Activated CD8-positive, alpha-beta memory T cell treated with anti-CD3 and anti-CD28 coated beads, Interleukin-2, amount 50 U/mL, for 48 hours (primary cell): ENCODE results near the gene WHRN.

ENCODE experiments used
- DNase-seq: peaks from one replicate; pipeline ENCODE4 v3.0.0-alpha.2; 2020

WHRN gene

GRCh38 chr9:114414346-114414745, 90.9 kb downstream of the WHRN start:
- no peak for DNase-seq

- no peak for DNase-seq
Observed at GRCh38 chr9:114413861-114414301, 91.4 kb downstream of the WHRN start.

DNA sequence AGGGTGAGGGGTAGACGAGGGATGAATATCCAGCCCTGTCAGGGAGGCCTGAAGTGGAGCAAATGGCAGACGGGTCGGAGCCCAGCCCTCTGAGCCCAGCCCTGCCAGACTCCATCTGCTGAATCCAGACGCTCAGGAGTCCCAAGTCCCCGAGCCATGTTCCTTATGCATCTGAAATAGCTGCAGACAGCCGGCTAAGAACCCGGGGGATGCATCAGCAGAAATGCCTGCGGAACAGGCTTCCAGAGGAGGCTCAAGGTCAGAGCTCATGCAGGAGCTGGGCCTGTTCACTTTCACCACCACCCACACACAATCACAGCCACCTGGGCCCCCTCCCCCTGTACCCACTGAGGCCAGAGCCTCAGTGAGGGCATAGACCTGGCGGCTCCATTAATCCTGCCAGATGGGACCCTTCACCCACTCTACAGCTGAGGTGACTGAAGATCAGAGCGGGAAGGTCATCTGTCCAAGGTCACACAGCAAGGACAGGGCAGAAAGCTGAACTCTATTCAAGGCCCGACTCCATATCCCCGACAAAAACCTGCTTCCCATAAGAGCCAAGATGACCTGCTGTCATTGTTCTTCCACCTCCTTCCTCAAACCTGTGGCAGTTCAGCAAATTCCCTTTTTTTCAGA, 93.1 kb downstream of the WHRN start:
- DNase-seq: no peak

DNA sequence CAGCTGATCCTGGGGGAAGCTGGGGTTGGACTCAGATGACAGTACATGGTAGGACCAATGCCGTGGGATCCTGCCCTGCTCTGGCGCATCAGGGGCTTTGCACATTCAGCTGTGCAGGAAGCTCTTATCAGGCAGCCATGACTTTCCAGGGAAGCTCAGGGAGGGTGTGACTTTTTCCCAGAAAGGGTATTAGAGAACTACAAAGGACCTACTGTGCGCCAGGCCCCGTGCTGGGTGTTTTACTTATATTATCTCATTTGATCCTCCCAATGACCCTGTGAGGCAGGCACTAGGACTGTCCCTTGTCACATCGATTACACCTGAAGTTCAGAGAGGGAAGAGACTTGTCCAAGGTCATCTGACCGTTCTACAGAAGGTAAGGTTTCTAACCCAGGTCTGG, 93.8 kb downstream of the WHRN start:
- DNase-seq: no peak

DNA sequence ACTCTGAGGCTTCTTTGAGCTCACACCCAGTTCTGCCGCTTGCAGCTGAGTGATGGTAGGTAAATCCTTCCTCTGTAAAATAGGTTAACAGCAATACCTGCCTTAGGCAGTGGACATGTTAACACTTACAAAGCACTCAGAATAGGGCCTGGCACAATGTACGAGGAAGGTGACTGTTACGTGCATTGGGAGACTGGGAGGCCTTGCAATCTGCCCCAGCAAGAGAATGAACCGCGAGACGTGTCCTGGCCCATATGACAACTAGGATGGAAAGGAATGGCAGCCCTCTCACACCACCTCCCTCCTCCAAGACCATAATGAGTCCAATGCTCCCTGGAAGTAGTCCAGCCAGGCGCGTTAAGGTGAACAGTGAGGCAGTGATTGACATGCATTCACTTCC, 94.4 kb downstream of the WHRN start:
- DNase-seq: no peak

GRCh38 chr9:114409842-114410241, 95.4 kb downstream of the WHRN start:
- no peak for DNase-seq

DNA sequence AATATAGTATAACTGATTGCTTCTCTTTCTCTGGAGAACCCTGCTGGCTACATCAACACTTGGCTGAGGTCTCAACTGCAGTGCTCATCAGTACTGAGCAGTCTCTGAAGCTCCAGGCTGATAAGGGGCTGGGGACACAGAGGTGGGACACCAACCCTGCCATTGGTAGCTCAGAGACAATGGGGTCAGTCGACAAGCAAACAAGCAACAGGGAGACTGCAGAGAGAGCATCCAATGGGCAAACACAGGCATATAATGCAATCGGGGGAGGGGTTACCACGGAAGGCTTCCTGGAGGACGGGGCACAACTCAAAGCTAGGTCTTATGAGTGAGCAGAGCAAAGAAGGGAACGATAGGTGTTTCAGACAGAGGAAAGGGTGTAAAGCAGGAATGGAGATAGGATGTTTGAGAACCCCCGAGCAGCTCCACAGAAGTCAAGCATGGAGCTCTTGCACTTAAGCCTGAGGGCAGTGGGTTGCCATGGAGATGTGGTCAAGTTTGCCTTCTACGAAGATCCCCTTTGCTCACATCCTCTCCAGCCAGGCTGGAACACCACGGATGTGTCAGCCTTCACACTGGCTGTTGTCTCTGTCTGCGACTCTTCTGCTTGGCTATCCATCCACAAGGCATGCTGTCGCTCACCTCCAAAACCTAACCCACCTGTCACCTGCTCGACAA, 96.0 kb downstream of the WHRN start:
- DNase-seq: no peak

DNA sequence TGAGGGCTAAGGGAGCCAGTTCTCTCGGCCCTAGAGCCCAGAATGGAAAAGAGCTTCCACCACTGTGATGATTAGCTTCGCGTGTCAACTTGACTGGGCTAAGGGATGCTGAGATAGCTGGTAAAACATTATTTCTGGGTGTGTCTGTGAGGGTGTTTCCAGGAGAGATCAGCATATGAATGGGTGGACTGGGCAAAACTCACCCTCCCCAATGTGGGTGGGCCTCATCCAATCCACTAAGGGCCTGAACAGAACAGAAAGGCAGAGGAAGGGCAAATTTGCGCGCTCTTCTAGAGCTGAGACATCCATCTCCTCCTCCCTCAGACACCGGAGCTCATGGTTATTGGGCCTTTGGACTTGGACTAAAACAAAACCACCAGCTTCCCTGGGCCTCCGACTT, 96.6 kb downstream of the WHRN start:
- DNase-seq: no peak

- no peak for DNase-seq
Observed at GRCh38 chr9:114407889-114408288, 97.4 kb downstream of the WHRN start.

DNA sequence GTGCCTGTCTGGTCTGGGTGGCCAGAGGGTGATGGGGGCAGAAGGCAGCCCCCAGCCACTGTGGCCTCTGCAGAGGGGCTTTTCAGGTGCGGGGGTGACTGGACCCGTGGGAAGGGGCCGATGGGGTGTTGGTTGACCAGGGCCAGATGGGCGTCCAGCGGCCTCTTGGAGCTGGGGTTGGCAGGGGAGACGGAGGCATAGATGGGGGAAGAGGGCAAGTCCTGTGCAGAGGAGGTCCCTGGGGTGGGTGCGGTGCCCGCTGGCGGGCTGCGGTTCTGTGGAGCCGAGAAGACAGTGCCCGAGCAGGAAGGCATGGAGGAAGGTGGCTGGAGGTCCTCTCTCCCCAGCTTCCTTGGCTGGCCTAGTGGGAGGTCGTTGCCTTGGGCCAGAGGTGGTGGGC, 98.8 kb downstream of the WHRN start:
- no peak for DNase-seq

GRCh38 chr9:114405294-114406034, 99.8 kb downstream of the WHRN start:
- DNase-seq: peak; percentile 82

GRCh38 chr9:114404531-114404930, 100.7 kb downstream of the WHRN start:
- DNase-seq: no peak

DNA sequence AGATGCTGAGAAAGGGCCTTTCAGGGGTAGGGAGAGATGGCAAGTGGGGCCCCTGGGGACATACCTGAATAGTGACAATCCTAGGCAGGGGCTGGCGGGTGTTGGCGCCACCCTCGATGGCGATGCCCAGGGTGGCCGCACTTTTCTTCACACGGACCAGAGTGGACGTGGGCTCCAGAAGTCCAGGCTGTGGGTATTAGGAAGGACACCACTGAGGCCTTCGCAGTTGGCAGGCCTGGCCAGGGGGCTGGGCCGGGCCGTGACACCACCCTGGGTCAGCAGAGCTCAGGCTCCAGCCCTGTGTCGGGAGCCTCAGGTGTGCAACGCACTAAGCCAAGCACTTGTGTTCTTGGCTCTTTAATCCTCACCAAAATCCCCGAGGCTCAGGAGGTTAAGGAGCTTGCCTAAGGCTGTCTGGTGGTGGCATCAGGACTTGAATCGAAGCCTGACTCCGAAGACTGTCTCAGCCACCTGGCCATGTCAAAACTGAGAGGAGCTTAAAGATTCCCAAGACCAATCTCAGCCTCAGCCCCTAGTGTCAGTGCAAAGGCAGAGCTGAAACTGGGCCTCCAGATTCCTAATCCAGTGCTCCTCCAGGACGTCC, 102.0 kb downstream of the WHRN start:
- no peak for DNase-seq

- no peak for DNase-seq
Observed at GRCh38 chr9:114401344-114401743, 103.9 kb downstream of the WHRN start.

- DNase-seq: no peak
Observed at GRCh38 chr9:114400772-114401171, 104.5 kb downstream of the WHRN start.

DNA sequence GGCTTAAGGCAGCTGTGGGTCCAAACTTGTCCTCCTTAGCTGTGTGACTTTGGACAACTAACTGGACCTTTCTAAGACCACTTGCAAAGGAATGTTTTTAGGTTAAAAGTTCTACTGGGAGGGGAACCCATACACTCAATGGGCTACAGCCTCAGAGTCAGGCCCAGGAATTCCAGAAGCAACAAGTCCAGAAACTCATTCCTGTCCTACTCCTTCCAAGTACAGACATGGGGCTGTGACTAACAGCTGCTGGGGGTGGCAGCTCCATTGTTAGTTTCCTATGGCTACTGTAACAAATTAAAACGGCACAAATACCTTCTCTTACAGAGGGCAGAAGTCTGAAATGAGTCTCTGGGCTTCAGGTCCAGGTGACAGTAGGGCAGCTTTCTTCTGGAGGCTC, 105.1 kb downstream of the WHRN start:
- DNase-seq: no peak

DNA sequence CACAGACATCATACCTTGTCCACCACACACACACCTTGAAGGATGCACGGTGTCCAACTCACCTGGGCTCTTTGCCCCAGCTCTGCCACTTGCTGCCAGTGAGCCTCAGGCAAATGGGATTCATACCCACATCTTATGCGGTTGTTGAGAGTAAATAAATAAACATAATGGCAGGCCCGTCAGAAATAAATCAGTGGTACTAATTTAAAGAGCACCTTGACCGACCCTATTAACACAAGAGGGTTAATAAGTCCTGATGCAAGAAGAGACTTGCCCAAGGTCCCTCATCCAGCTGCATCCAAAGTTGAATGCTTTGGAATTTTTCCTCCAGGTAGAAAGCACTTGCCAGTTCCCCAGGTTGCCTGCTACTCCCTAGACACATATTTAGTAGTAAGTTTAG, 105.9 kb downstream of the WHRN start:
- DNase-seq: no peak

DNA sequence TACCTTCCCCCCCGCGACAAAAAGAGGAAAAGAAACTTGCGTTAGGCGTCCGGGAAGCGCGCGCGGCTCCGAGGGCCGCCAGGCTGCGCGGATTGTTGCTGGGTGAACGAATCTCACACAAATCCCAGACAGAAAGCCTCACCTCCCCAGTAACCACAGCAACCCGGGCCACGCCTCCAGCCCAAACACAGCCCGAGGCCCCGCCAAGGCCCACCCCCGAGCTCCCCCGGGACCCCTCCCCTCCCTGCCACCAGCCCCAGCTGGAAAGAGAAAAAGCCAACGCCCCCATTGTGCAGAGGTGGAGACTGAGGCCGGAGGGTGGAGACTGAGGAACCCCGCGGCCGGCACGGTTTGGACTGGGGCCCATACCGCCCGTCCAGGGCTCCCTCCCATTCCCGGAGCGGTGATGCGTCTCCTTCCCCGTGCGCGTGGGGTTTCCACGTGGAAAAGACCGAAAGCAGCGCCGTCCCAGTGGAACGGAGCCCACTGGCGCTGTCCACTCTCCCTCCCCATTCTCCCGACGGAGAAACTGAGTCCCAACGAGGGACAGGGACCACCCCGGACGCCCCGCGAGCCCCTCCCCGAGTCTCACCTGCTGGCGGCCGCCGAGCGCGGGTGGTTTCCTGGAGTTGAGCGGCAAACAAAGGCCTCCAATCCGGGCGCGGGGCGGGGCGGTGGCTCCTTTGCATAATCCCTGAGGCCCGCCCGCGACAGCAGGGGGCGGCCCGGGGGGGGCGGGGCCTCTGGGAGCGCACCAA, 107.2 kb downstream of the WHRN start:
- DNase-seq: peak; percentile 98

DNA sequence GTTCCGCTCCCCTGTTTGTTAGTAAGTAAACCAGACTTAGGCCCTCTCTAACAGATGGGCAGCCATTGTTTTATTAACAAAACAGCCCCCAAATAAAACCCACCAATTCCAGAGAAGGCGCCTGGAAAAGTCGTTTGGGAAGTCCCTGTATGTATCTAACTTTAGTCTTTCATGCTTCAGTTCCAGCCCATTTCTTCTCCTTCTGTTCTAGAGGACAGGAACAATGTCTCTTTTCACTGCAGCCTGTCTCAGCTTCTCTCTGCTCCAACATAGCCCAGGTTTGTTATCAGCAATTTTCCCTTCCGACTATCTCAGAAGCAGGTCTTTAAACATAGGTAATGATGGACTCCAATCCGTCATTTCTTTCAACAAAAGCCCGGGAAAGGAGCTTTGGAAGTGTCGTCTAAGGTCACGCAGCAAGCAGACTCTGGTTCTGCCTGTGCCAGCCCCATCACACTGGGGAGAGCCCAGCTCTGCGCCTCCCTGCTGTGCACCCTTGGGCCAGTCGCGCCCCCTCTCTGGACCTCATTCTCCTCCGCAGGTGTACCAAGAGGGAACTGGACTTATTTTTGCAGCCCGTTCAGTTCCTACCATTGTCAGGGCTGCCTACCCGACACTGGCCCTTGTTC, 107.9 kb downstream of the WHRN start:
- DNase-seq: no peak

DNA sequence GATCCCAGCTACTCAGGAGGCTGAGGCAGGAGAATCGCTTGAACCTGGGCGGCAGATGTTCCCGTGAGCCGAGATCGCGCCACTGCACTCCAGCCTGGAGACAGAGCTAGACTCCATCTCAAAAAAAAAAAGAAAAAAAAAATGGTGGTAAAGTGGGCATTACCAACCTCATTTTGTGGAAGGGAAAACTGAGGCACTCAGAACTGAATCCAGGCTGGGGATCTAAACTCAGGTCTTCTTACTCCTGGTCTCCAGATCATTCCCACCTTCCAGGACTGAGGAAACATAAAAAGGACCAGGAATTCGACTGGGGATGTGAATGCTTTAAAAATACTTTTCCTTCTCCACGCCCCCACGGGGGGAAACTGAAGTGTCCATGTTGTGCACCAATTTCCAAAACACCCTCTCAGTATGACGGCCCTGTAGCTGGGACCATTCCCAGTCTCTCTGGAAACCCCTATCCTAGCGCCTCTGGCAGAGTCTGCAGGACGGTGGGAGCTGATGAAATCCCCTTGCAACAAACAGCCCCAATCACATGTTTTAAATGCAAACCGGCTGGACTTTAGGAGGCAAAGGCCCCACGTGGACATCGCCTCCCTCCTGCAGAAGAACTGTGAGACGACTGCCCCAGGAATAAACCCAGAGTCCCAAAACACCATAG, 108.6 kb downstream of the WHRN start:
- no peak for DNase-seq

GRCh38 chr9:114395768-114396167, 109.5 kb downstream of the WHRN start:
- no peak for DNase-seq

GRCh38 chr9:114395334-114395617, 110.0 kb downstream of the WHRN start:
- no peak for DNase-seq
